ENCODE results near the gene EPS8.

EPS8 gene

GRCh38 chr12:15646581-15646980, 142.6 kb downstream of the EPS8 start:
- no peak overlapping the region for H3K4me3 ChIP-seq (replicated peaks; ENCODE audit: low read depth, low read length)
- DNase-seq (ENCODE audit: low read depth): no peak
- TF ChIP-seq CTCF (IDR thresholded peaks at IDR 0.05; ENCODE audit: low read length, missing control alignments): no peak

GRCh38 chr12:15644700-15645099, 144.5 kb downstream of the EPS8 start:
- TF ChIP-seq CTCF (IDR thresholded peaks at IDR 0.05; ENCODE audit: low read length, missing control alignments): no peak
- DNase-seq (ENCODE audit: low read depth): peak; percentile 37
- H3K4me3 ChIP-seq (replicated peaks; ENCODE audit: low read depth, low read length): no peak overlapping the region

- no peak for DNase-seq (ENCODE audit: low read depth)
- H3K4me3 ChIP-seq (replicated peaks; ENCODE audit: low read depth, low read length): no peak overlapping the region
- TF ChIP-seq CTCF (IDR thresholded peaks at IDR 0.05; ENCODE audit: low read length, missing control alignments): no peak
These were observed 151.0 kb downstream of the EPS8 start for GRCh38 chr12:15638231-15638630.

DNA sequence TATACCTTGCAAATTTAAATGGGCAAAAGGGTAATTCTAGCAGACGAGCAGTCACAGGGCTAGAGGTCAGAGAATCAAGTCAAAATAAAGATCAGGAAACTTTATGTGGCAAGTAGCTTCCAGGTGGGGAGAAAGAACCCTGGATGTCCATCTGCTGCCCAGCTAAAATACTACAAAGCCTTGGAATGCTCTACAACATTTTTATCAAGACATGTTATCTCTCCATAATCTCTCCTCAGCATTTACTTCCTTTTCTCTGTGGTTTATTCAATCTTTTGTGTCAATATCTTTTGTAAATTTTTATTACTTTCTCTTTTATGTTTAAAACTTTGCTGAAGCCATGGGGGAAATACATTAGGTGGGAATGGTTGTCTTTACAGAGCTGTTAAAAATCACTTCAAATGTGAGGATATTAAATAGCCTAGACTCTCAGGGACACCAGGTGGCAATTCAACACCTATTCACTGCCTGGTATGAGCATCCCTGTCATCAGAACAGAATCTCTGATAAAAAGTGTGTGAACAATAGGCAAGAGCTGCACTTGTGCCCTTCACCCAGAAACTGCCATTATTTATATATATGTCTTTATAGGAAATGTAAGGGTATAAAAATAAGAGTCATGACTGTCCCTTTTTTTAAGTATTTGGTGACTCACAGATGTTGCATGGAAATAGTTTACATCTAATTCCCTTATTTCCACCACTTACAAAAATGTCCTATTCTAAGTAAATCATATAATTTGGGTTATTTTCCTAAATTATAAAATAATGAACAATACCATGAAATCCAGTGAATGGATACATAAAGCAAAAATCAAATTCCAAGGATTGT, 152.9 kb downstream of the EPS8 start:
- no peak for DNase-seq (ENCODE audit: low read depth)
- TF ChIP-seq CTCF (IDR thresholded peaks at IDR 0.05; ENCODE audit: low read length, missing control alignments): no peak
- H3K4me3 ChIP-seq (replicated peaks; ENCODE audit: low read depth, low read length): no peak overlapping the region

DNA sequence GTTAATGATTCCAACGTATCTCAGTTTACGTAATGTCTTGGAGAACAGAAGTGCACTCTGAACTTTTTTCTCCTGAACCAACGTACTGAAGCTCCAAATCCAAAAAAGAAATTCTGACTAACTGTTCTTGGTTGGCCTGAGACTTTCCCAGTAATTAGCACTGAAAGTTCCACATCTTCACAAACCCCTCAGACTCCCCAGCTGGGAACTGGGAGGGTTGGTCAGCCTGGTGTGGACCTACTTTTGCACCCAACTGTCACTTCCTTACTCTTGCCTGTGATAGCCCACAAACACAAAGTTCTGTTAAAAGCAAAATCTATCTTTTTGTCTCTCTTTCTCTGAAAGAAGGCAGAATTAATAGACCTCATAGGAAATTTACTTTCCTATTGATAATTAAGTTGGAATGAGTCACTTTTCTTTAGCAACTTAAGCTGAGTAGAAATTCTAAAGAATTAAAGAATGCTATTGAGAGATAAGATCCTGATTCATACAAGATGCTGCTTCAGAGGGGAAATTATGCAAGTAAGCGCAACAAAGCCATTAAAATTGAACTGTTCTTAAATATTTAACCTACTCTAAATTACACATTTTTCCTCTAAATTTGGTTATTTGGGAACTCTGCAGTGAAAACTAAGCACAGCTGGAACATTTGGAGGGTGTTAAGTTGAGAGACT, 155.0 kb downstream of the EPS8 start:
- DNase-seq (ENCODE audit: low read depth): peak; percentile 76
- no peak for TF ChIP-seq CTCF (IDR thresholded peaks at IDR 0.05; ENCODE audit: low read length, missing control alignments)

DNA sequence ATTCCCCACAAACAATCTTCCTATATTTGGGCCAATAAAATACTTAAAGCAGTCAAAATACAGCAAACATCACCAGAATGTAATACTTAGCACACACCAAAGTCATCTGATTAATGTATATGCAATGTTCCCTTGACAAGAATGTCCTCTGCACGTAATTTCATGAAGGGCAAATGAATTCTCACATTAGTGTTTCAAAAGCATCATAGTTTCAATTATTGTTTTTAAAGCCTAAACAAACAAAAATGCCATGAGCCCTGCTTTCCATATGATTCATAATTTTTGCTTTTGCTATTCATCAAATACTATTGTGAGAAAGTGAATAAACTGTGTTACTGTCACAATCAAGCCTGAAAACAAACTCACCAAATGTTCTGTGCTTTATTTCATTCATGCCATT, 156.0 kb downstream of the EPS8 start:
- TF ChIP-seq CTCF (IDR thresholded peaks at IDR 0.05; ENCODE audit: low read length, missing control alignments): no peak
- peak; percentile 49 for DNase-seq (ENCODE audit: low read depth)
- no peak overlapping the region for H3K4me3 ChIP-seq (replicated peaks; ENCODE audit: low read depth, low read length)

More for the DNA sequence above, 155.0 kb downstream of the EPS8 start:
- no peak overlapping the region for H3K4me3 ChIP-seq (replicated peaks; ENCODE audit: low read depth, low read length)
